ENCODE data around the gene PDZK1.

DNA sequence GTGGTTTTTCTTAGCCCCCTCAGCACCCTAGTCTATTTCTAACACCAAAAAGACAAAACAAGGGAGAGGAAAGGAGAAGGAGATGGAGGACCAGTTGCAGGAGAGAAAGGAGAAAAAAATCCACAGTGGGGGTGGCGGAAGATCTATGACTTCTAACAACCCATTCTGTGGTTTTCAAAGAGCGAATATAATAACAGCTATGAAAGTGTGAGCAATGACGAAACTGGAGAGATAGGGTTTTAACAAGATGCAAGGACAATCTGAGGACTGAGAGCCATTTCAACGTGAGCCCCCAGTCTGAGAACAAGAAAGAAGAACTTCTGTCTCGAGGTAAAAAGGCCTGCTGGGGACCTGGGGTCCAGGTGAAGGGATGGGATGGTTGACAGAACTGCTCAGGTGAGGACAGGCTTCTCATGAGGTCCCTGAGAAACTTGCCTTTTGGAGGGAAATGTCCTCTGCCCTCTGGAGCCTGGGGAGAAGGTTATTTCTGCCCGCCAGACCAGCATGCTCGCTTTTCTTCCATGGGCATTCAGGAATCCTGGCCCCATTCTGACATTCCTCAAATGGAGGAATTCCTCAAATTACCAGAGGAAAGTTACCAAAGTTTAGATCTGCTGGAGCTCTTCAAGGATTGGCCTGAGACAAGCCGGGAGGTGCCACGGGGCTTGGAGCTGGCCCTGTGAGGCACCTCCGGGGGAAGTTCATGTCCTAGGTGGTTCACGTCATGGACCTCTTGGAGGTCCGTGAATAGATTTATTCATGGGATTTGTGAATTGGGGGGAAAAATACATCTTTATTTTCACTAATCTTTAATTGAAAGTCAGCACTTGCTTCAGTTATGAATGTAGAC is 12.3 kb upstream of the PDZK1 start, which contains the start of gene CD160:
- TF ChIP-seq, protein P1, sequence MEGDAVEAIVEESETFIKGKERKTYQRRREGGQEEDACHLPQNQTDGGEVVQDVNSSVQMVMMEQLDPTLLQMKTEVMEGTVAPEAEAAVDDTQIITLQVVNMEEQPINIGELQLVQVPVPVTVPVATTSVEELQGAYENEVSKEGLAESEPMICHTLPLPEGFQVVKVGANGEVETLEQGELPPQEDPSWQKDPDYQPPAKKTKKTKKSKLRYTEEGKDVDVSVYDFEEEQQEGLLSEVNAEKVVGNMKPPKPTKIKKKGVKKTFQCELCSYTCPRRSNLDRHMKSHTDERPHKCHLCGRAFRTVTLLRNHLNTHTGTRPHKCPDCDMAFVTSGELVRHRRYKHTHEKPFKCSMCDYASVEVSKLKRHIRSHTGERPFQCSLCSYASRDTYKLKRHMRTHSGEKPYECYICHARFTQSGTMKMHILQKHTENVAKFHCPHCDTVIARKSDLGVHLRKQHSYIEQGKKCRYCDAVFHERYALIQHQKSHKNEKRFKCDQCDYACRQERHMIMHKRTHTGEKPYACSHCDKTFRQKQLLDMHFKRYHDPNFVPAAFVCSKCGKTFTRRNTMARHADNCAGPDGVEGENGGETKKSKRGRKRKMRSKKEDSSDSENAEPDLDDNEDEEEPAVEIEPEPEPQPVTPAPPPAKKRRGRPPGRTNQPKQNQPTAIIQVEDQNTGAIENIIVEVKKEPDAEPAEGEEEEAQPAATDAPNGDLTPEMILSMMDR (conservative IDR thresholded peaks at IDR 0.05; ENCODE audit: low read length) = no peak
- no peak for TF ChIP-seq EZH2phosphoT487 (IDR thresholded peaks at IDR 0.05; ENCODE audit: borderline replicate concordance)

Measured in Loucy (cell line).